SJSA1 (cell line): ENCODE measurements around the gene NUBPL. TPM values are rescaled to one million over a fixed set of nuclear protein-coding genes. Genes with fewer than 3 reads are reported as not detected.

Source experiments
- DNase-seq, 2 experiments: peaks; one replicate each; pipeline ENCODE4 v3.0.0-alpha.2; 2015 to 2020; ENCODE audit warnings: low spot score in 2 of 2, low read depth in 1 of 2
- H3K27ac ChIP-seq: fragments of 250-450 bp; sonication (Bioruptor Pico); 2 replicates; pipeline ENCODE4 v1.5.1; 2020; ENCODE audit warnings: mild to moderate bottlenecking, moderate library complexity
- H3K27me3 ChIP-seq: fragments of 250-450 bp; sonication (Bioruptor Pico); replicated peaks from 2 replicates; pipeline ENCODE4 v1.5.1; 2020; ENCODE audit warnings: mild to moderate bottlenecking, moderate library complexity
- H3K36me3 ChIP-seq: fragments of 250-450 bp; sonication (Bioruptor Pico); 2 replicates; pipeline ENCODE4 v1.5.1; 2020; ENCODE audit warnings: mild to moderate bottlenecking
- H3K4me1 ChIP-seq: fragments of 250-450 bp; sonication (Bioruptor Pico); replicated peaks from 2 replicates; pipeline ENCODE4 v1.6.1; 2021; ENCODE audit warnings: mild to moderate bottlenecking
- H3K4me3 ChIP-seq: fragments of 250-450 bp; sonication (Bioruptor Pico); 2 replicates; pipeline ENCODE4 v1.5.1; 2020; ENCODE audit warnings: mild to moderate bottlenecking
- H3K9me3 ChIP-seq: fragments of 250-450 bp; sonication (Bioruptor Pico); replicated peaks from 2 replicates; pipeline ENCODE4 v1.5.1; 2020; ENCODE audit warnings: mild to moderate bottlenecking
- total RNA-seq: library from RNA; depleted of rRNA; stranded (reverse); fragments of >200 nt; shearing (Covaris generic); gene quantifications from 2 replicates; pipeline ENCODE4 v1.2.3, GENCODE V29; 2014; rRNA removed

The NUBPL gene
- total RNA-seq, 1 experiment from 2014 or later: 9.7 TPM

DNA sequence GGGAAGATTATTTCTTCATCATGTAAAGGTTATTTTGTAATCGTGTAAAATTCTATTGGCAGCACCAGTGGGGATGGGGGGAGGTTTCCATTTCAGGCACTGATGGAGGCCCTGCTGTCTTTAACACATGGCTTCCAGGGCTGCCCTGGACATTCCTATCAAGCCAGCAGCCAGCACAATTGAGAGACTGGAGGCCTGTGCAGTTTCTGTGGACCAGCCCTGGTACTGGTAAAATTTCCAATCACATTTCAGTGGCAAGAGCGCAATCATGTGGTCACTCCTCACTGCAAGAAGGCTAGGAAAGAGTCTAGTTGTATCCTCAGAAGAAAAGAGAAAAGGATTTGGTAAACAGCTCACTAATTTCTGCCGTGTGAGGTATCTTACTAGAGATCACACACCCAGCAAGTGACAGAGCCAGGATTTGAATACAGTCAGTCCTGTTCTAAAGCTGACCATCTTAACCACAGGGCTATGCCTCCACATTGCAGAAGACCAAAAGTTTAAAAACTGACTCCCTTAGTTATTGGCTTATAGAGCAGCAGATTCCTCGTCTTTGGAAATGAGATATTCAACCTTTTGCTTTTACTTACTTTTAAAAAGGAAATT lies 336.5 kb downstream of the NUBPL start:
- DNase-seq: no peak
- H3K9me3 ChIP-seq: no peaks in the 10 kb centered on the region

DNA sequence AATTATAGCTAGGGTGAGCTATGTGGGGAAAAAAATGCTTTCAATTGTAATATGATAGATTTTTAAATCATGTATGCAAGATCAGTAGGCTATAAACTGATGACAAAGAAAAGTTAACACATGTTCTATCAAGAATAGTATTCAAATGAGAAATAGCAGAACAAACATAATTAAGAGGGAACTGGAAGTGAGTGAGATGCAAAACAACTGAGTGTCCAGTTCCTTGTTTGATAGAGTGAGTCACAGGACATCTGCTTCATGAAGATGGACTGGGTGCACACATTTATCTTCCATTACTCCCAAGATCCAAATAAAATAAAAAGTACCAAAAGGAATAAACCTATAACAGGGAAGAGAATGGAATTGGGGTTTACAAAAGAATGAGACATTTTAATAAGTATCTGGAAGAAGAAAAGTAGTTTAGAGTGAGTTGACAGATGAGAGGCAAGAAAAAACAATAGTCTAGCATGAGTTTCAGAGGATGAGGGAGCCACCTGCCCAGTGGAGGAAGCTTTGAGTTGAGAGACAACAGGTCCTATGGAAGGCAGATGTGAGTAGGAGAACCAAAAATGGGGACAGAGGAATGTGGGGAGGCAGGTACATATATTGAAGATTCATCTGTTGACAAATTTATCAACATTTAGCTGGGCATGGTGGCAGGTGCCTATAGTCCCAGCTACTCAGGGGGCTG lies 337.8 kb downstream of the NUBPL start:
- Histone ChIP-seq H3K4me1 (peaks cover 14% of the 10 kb centered on the region), H3K36me3 (no peaks in the 10 kb centered on the region), H3K9me3 (no peaks in the 10 kb centered on the region), H3K27ac (no peak overlapping the region), H3K4me3 (no peak overlapping the region), H3K27me3 (no peaks in the 10 kb centered on the region)
- DNase-seq: no peak

More for the DNA sequence above, 336.5 kb downstream of the NUBPL start:
- H3K4me3 ChIP-seq: no peak overlapping the region
- no peaks in the 10 kb centered on the region for H3K36me3 ChIP-seq
- no peak overlapping the region for H3K27ac ChIP-seq
- H3K27me3 ChIP-seq: no peaks in the 10 kb centered on the region
- peaks cover 14% of the 10 kb centered on the region for H3K4me1 ChIP-seq

DNA sequence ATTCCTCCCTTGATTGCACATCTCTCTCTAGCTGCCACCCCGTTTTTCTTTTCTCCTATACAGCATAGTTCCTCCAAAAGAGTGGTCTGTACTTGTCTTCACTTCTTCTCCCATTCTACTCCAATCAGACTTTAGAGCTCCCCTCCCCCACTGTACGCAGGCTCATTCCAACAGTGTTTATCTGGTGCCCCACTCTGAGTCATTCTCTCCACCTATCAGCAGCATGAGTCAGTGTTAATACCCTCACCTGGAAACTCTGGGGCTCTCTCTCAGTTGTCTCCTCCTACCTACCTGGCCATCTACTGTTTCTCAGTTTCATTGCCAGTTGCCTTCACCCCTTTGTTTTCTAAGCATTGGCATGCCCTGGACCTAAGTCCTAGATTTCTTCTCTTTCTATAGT lies 340.8 kb downstream of the NUBPL start:
- H3K27me3 ChIP-seq: no peaks in the 10 kb centered on the region

DNA sequence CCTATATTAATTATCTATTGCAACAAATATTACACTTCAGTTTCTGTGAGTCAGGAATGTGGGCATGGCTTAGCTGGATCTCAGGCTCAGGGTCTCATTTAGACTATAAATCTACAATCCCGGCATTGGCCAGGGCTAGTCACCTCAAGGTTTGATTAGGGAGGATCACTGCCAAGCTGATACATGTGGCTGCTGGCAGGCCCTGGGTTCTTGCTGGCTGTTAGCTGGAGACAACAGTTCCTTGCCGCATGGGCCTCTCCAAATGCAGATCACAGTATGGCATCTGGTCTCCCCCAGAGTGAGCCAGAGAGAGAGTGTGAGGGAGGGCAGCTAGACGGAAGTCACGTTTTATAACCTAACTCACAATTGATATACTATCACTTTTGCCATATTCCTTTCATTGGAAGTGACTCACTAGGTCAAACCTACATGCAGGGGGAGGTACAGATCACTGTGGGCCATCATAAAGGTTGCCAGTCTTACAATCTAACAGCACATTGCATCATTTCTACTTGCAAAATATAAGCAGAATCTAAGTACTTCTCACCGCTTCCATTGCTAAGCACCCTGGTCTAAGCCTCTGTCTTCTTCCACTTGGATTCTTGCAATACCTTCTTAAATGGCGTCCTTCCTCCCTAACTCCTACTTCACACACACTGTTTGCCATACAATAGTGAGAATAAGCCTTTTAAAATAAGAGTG lies 341.9 kb downstream of the NUBPL start:
- no peaks in the 10 kb centered on the region for H3K4me1 ChIP-seq
- H3K27ac ChIP-seq: no peak overlapping the region
- H3K36me3 ChIP-seq: no peaks in the 10 kb centered on the region
- no peaks in the 10 kb centered on the region for H3K9me3 ChIP-seq
- no peaks in the 10 kb centered on the region for H3K27me3 ChIP-seq
- H3K4me3 ChIP-seq: no peak overlapping the region
- no peak for DNase-seq

More for the DNA sequence above, 340.8 kb downstream of the NUBPL start:
- H3K4me3 ChIP-seq: no peak overlapping the region
- no peak overlapping the region for H3K27ac ChIP-seq
- DNase-seq: no peak
- no peaks in the 10 kb centered on the region for H3K4me1 ChIP-seq
- no peaks in the 10 kb centered on the region for H3K36me3 ChIP-seq
- no peaks in the 10 kb centered on the region for H3K9me3 ChIP-seq

DNA sequence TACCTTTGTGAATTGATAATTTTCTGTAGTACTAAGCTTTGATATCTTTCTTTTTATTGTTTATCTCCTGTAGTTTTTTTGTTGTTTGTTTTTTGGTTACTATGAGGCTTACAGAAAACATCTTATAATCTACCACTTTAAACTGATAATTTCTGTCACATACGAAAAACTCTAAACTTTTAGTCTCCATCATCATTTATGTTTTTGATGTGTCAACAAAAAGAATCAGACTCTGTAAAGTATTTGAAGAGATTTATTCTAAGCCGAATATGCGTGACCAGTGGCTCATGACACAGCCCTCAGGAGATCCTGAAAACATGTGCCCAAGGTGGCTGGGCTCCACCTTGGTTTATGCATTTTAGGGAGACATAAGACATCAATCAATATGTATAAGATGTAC lies 348.8 kb downstream of the NUBPL start:
- no peak overlapping the region for H3K4me3 ChIP-seq
- H3K9me3 ChIP-seq: no peaks in the 10 kb centered on the region
- no peaks in the 10 kb centered on the region for H3K27me3 ChIP-seq
- no peak overlapping the region for H3K27ac ChIP-seq
- H3K4me1 ChIP-seq: no peaks in the 10 kb centered on the region
- no peak for DNase-seq
- no peaks in the 10 kb centered on the region for H3K36me3 ChIP-seq

Other genes with a start within 250 kb of the NUBPL start
- gene HEATR5A, start 140.9 kb upstream of the NUBPL start, total RNA-seq: 23.4 and 24.5 TPM in 2 replicates
- 30.4 and 48.7 TPM in 2 replicates for gene DTD2, start 103.9 kb upstream of the NUBPL start, total RNA-seq
- gene GPR33, start 73.4 kb upstream of the NUBPL start, total RNA-seq: not detected in 2 replicates